Subcutaneous abdominal adipose tissue (tissue), 5 donors: ENCODE results near the gene VPREB1.
"Not testable (repeated sequence)": the region's sequence is repeated elsewhere in the genome, so short reads cannot be mapped to it uniquely, and the experiment has no call there.

Experiments used
- H3K27ac ChIP-seq: one replicate; pipeline ENCODE4 v1.7.0; 2013; ENCODE audit warnings: low read depth, mild to moderate bottlenecking, inconsistent platforms, low read length, moderate library complexity
- H3K27me3 ChIP-seq, 5 donors: one replicate each; pipeline ENCODE4 v1.7.0; 2013; ENCODE audit warnings: low read length in 5 of 5, inconsistent platforms in 1 of 5; ENCODE audit not compliant: control insufficient read depth in 5 of 5, insufficient read depth in 4 of 5
- H3K36me3 ChIP-seq, 5 donors: one replicate each; pipeline ENCODE4 v1.7.0; 2013; ENCODE audit warnings: low read length in 5 of 5; ENCODE audit not compliant: control insufficient read depth in 5 of 5, insufficient read depth in 5 of 5
- H3K4me1 ChIP-seq, 5 donors: one replicate each; pipeline ENCODE4 v1.7.0; 2013; ENCODE audit warnings: low read length in 5 of 5, mild to moderate bottlenecking in 3 of 5, moderate library complexity in 1 of 5; ENCODE audit not compliant: control insufficient read depth in 5 of 5, insufficient read depth in 5 of 5
- H3K4me3 ChIP-seq, 5 donors: one replicate each; pipeline ENCODE4 v1.7.0; 2013; ENCODE audit warnings: low read length in 5 of 5, low read depth in 1 of 5
- H3K9ac ChIP-seq, 5 donors: one replicate each; pipeline ENCODE4 v1.7.0; 2013; ENCODE audit warnings: low read length in 5 of 5, mild to moderate bottlenecking in 4 of 5, moderate library complexity in 3 of 5
- H3K9me3 ChIP-seq, 5 donors: one replicate each; pipeline ENCODE4 v1.7.0; 2013; ENCODE audit warnings: low read length in 5 of 5; ENCODE audit not compliant: control insufficient read depth in 5 of 5
- donor health status: healthy.
- donor health status: healthy.
- donor health status: healthy.
- donor health status: healthy.
- donor health status: healthy.

The VPREB1 gene

DNA sequence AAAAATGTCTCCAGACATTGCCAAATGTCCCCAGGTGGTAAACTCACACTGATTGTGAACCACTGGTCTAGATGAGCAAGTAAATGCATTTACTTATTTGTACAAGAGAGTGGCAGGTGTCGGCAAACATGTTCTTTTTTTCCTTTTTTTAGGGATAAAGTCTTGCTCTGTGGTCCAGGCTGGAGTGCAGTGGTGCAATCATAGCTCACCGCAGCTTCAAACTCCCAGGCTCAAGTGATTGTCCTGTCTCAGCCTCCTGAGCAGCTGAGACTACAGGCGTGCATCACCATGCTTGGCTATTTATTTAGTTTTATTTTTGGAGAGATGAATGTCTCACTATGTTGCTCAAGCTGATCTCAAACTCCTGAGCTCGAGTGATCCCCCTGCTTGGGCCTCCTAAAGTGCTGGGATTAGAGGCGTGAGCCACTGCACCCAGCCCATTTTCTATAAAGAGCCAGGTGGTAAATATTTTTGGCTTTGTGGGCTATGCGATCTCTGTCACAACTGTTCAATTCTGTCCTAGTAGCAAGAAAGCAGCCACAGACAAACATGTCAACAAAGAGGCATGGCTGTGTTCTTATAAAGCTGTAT lies 1.4 kb downstream of the VPREB1 start:
- H3K4me3 ChIP-seq, result no peak overlapping the region
- no peaks in the 10 kb centered on the region for H3K4me1 ChIP-seq
- no peak overlapping the region for H3K27ac ChIP-seq
- no peaks in the 10 kb centered on the region for H3K36me3 ChIP-seq
- no peak overlapping the region for H3K9ac ChIP-seq
- no peaks in the 10 kb centered on the region for H3K9me3 ChIP-seq
- H3K27me3 ChIP-seq, result peaks cover 22 to 48% (median 28%) of the 10 kb centered on the region in 5 donors

DNA sequence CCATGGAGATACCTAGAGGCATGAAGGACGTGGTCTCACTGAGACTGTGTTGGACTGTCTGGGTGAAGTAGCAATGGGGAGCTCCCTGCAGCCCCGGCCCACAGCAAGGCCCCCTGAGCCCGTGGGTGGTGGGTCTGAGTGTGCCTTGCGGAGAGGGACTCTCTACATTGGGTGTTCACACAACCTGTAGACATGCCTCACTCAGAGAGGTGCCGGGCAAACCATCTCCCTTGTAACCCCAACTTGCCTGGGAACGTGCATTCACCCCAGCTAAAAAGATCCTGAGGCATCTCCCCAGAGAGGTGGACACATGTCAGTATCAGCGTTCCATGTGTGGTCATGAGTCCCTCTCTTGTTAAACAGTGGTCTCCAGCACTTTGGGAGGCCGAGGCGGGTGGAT lies 2.1 kb downstream of the VPREB1 start:
- no peaks in the 10 kb centered on the region for H3K4me1 ChIP-seq
- no peak overlapping the region for H3K4me3 ChIP-seq
- H3K36me3 ChIP-seq, result no peaks in the 10 kb centered on the region
- H3K9ac ChIP-seq, result no peak overlapping the region
- H3K9me3 ChIP-seq, result no peaks in the 10 kb centered on the region
- no peak overlapping the region for H3K27ac ChIP-seq
- peaks cover 21 to 45% (median 24%) of the 10 kb centered on the region in 5 donors for H3K27me3 ChIP-seq

- no peak overlapping the region for H3K9ac ChIP-seq
- no peak overlapping the region for H3K27ac ChIP-seq
- no peaks in the 10 kb centered on the region for H3K4me1 ChIP-seq
- H3K27me3 ChIP-seq, result peaks cover 9 to 32% (median 15%) of the 10 kb centered on the region in 5 donors
- H3K36me3 ChIP-seq, result no peaks in the 10 kb centered on the region
- no peak overlapping the region for H3K4me3 ChIP-seq
- H3K9me3 ChIP-seq, result no peaks in the 10 kb centered on the region
Measured at GRCh38 chr22:22248878-22249277, 4.3 kb downstream of the VPREB1 start.

DNA sequence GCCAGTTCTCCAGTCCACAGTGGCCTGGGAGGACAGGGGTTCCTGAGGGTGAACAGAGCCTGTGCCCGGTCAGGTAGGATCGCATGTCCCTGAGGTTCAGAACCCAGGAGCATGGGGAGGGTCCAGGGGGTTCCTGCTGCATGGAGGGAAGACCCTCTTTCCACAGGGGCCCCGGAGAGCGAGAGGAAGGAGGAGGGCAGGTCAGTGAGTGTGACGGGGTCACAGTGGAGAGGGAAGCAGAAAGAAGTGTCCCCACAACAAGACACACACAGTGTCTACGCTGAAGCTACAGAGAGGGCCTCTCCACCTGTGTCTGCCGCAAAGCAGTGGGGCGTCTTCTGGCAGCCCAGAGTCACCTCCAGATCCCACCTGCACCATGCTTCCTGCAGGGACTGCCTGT lies 6.1 kb downstream of the VPREB1 start:
- H3K9me3 ChIP-seq, H3K4me3 ChIP-seq, H3K36me3 ChIP-seq, H3K27ac ChIP-seq, H3K4me1 ChIP-seq, H3K9ac ChIP-seq: not testable (repeated sequence)
- peaks cover 0 to 14% (median 0%) of the 10 kb centered on the region in 5 donors for H3K27me3 ChIP-seq

GRCh38 chr22:22256133-22256532 lies 11.5 kb downstream of the VPREB1 start:
- H3K27ac ChIP-seq, H3K9me3 ChIP-seq, H3K4me1 ChIP-seq, H3K9ac ChIP-seq, H3K4me3 ChIP-seq, H3K27me3 ChIP-seq, H3K36me3 ChIP-seq: not testable (repeated sequence)

- not testable (repeated sequence) for H3K9ac ChIP-seq, H3K27ac ChIP-seq, H3K4me1 ChIP-seq, H3K27me3 ChIP-seq, H3K36me3 ChIP-seq, H3K9me3 ChIP-seq, H3K4me3 ChIP-seq
Measured at GRCh38 chr22:22258597-22259415, 14.2 kb downstream of the VPREB1 start.

GRCh38 chr22:22260169-22260568 lies 15.6 kb downstream of the VPREB1 start:
- H3K4me3 ChIP-seq, H3K9ac ChIP-seq, H3K36me3 ChIP-seq: not testable (repeated sequence)

GRCh38 chr22:22260586-22260985 lies 16.0 kb downstream of the VPREB1 start:
- not testable (repeated sequence) for H3K9ac ChIP-seq, H3K4me3 ChIP-seq, H3K9me3 ChIP-seq, H3K27me3 ChIP-seq, H3K36me3 ChIP-seq, H3K27ac ChIP-seq, H3K4me1 ChIP-seq

More at GRCh38 chr22:22260169-22260568, 15.6 kb downstream of the VPREB1 start:
- not testable (repeated sequence) for H3K4me1 ChIP-seq, H3K27ac ChIP-seq, H3K9me3 ChIP-seq, H3K27me3 ChIP-seq

- not testable (repeated sequence) for H3K4me3 ChIP-seq, H3K27ac ChIP-seq, H3K9me3 ChIP-seq, H3K36me3 ChIP-seq, H3K9ac ChIP-seq, H3K27me3 ChIP-seq, H3K4me1 ChIP-seq
Measured at GRCh38 chr22:22262332-22263074, 17.9 kb downstream of the VPREB1 start.

DNA sequence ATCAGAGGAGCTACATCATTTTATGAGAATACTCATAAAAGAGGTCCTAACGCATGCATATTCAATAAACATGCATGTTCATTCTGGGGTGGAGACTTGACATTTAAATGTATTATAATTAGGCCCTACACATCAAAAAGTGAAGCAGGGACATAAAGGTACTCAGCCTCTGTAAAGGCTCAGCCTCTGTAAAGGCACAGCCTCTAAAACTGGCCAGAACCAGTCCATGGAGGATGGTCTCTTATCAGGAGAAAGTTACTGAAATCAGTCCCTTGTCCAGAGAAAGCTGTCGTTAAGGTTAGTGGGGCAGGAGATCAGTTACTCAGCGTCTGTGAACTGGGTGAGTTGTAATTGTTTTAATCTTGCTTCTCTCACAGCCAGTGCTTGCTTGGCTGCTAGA lies 19.2 kb downstream of the VPREB1 start:
- not testable (repeated sequence) for H3K36me3 ChIP-seq, H3K27ac ChIP-seq, H3K9ac ChIP-seq, H3K4me1 ChIP-seq, H3K9me3 ChIP-seq, H3K27me3 ChIP-seq, H3K4me3 ChIP-seq
